SU-DHL-6 (cell line): Measurements from ENCODE around the gene TP53BP2.

Source experiments
- H2AFZ ChIP-seq: fragments of 200-600 bp; sonication (generic); 2 replicates; pipeline ENCODE4 v1.6.1; 2014; ENCODE audit warnings: low read depth, mild to moderate bottlenecking, moderate library complexity, mixed read lengths, antibody characterized with exemption, low read length; ENCODE audit not compliant: severe bottlenecking
- H3F3A ChIP-seq: fragments of 200-600 bp; shearing (Covaris generic); 2 replicates; pipeline ENCODE4 v1.6.0; 2016; ENCODE audit warnings: antibody characterized with exemption, mild to moderate bottlenecking; ENCODE audit not compliant: insufficient read depth
- H3K27ac ChIP-seq: fragments of 200-600 bp; sonication (generic); 2 replicates; pipeline ENCODE4 v1.5.1; 2016; ENCODE audit warnings: low read depth, mild to moderate bottlenecking, low read length, moderate library complexity, mixed read lengths
- H3K27me3 ChIP-seq: fragments of 200-600 bp; sonication (generic), shearing (Covaris generic); 2 replicates; pipeline ENCODE4 v1.6.0; 2014; ENCODE audit warnings: mild to moderate bottlenecking, low read length
- H3K36me3 ChIP-seq: fragments of 200-600 bp; sonication (generic); 2 replicates; pipeline ENCODE4 v1.6.1; 2014; ENCODE audit warnings: mild to moderate bottlenecking, low read length, mixed read lengths
- H3K4me2 ChIP-seq: fragments of 300-600, 200-600 bp; shearing (Covaris generic), sonication (generic); 2 replicates; pipeline ENCODE4 v1.6.0; 2014; ENCODE audit warnings: low read length, low read depth, mild to moderate bottlenecking; ENCODE audit not compliant: poor library complexity, severe bottlenecking
- H3K4me3 ChIP-seq: fragments of 200-600 bp; sonication (generic); 2 replicates; pipeline ENCODE4 v1.5.1; 2014; ENCODE audit warnings: antibody characterized with exemption, low read length, mild to moderate bottlenecking, mixed read lengths; ENCODE audit not compliant: insufficient read depth, poor library complexity, severe bottlenecking
- H3K79me2 ChIP-seq: fragments of 200-600 bp; sonication (generic); 2 replicates; pipeline ENCODE4 v1.6.1; 2014; ENCODE audit warnings: mild to moderate bottlenecking, low read length, moderate library complexity; ENCODE audit not compliant: insufficient read depth
- H3K9ac ChIP-seq: fragments of 200-600 bp; sonication (generic); 2 replicates; pipeline ENCODE4 v1.7.0; 2014; ENCODE audit warnings: mild to moderate bottlenecking, low read length
- H3K9me2 ChIP-seq: fragments of 200-600 bp; sonication (generic); replicated peaks from 2 replicates; pipeline ENCODE4 v1.6.1; 2014; ENCODE audit warnings: low read length; ENCODE audit not compliant: insufficient read depth
- H3K9me3 ChIP-seq: fragments of 200-600 bp; sonication (generic); 2 replicates; pipeline ENCODE4 v1.6.1; 2014; ENCODE audit warnings: low read length, mixed read lengths; ENCODE audit not compliant: insufficient read depth
- H4K20me1 ChIP-seq: fragments of 200-600 bp; sonication (generic); 2 replicates; pipeline ENCODE4 v1.6.1; 2014; ENCODE audit warnings: low read depth, mild to moderate bottlenecking, antibody characterized with exemption, low read length, moderate library complexity, mixed read lengths
- CTCF ChIP-seq: fragments of 200-600 bp; sonication (generic); IDR thresholded peaks from one replicate; pipeline ENCODE4 v1.5.1; 2017; ENCODE audit warnings: antibody characterized with exemption, mild to moderate bottlenecking, low read length, moderate library complexity; ENCODE audit not compliant: insufficient read depth, poor library complexity, severe bottlenecking
- EZH2phosphoT487 ChIP-seq: fragments of 200-600 bp; sonication (generic), shearing (Covaris generic); conservative IDR thresholded peaks from 2 replicates; pipeline ENCODE4 v1.6.1; 2018; ENCODE audit warnings: mild to moderate bottlenecking, antibody characterized with exemption, low read length, moderate library complexity, mixed read lengths

Gene TP53BP2

GRCh38 chr1:223784541-223784940, 61.2 kb downstream of the TP53BP2 start:
- no peaks in the 10 kb centered on the region for H4K20me1 ChIP-seq
- no peaks in the 10 kb centered on the region for H3K9me2 ChIP-seq
- no peak overlapping the region for H3K27ac ChIP-seq
- no peak overlapping the region for H3K4me2 ChIP-seq
- no peaks in the 10 kb centered on the region for H3K79me2 ChIP-seq
- H3K9me3 ChIP-seq, result no peaks in the 10 kb centered on the region
- no peak overlapping the region for H3K4me3 ChIP-seq
- no peak overlapping the region for H2AFZ ChIP-seq
- H3K9ac ChIP-seq, result no peak overlapping the region
- no peaks in the 10 kb centered on the region for H3K36me3 ChIP-seq
- TF ChIP-seq CTCF (no peak), EZH2phosphoT487 (no peak)
- H3F3A ChIP-seq, result no peaks in the 10 kb centered on the region
- no peaks in the 10 kb centered on the region for H3K27me3 ChIP-seq

GRCh38 chr1:223783676-223784075, 62.1 kb downstream of the TP53BP2 start:
- H3F3A ChIP-seq, result no peaks in the 10 kb centered on the region
- H2AFZ ChIP-seq, result no peak overlapping the region

GRCh38 chr1:223780949-223781348, 64.8 kb downstream of the TP53BP2 start:
- Histone ChIP-seq H3K79me2 (no peaks in the 10 kb centered on the region), H3K27me3 (no peaks in the 10 kb centered on the region), H3K4me3 (no peak overlapping the region), H3K36me3 (no peaks in the 10 kb centered on the region), H3K27ac (no peak overlapping the region), H3K9me2 (no peaks in the 10 kb centered on the region), H2AFZ (no peak overlapping the region), H3F3A (no peaks in the 10 kb centered on the region), H4K20me1 (no peaks in the 10 kb centered on the region), H3K4me2 (no peak overlapping the region), H3K9ac (no peak overlapping the region), H3K9me3 (no peaks in the 10 kb centered on the region)
- TF ChIP-seq CTCF (no peak), EZH2phosphoT487 (no peak)

More at GRCh38 chr1:223783676-223784075, 62.1 kb downstream of the TP53BP2 start:
- Histone ChIP-seq H3K4me2 (no peak overlapping the region), H3K4me3 (no peak overlapping the region), H3K36me3 (no peaks in the 10 kb centered on the region), H3K79me2 (no peaks in the 10 kb centered on the region), H3K27ac (no peak overlapping the region), H3K27me3 (no peaks in the 10 kb centered on the region), H3K9me3 (no peaks in the 10 kb centered on the region), H3K9me2 (no peaks in the 10 kb centered on the region), H4K20me1 (no peaks in the 10 kb centered on the region), H3K9ac (no peak overlapping the region)
- TF ChIP-seq EZH2phosphoT487 (no peak), CTCF (no peak)

- Histone ChIP-seq H4K20me1 (no peaks in the 10 kb centered on the region), H3K27ac (no peak overlapping the region), H3K4me3 (no peak overlapping the region), H3K79me2 (no peaks in the 10 kb centered on the region), H3K9me3 (no peaks in the 10 kb centered on the region), H2AFZ (no peak overlapping the region), H3K9ac (no peak overlapping the region), H3K9me2 (no peaks in the 10 kb centered on the region), H3K27me3 (no peaks in the 10 kb centered on the region), H3K4me2 (no peak overlapping the region), H3F3A (no peaks in the 10 kb centered on the region), H3K36me3 (no peaks in the 10 kb centered on the region)
- TF ChIP-seq EZH2phosphoT487 (no peak), CTCF (no peak)
Measured at GRCh38 chr1:223780318-223780717, 65.4 kb downstream of the TP53BP2 start.
